SK-N-SH (cell line): ENCODE measurements around the gene DUSP16.

ENCODE experiments used
- CTCF ChIP-seq: fragments of 200-600 bp; sonication (generic); IDR thresholded peaks from 2 replicates; pipeline ENCODE4 v1.6.1; 2017; ENCODE audit warnings: antibody characterized with exemption, mild to moderate bottlenecking, moderate library complexity
- EZH2phosphoT487 ChIP-seq: fragments of 200-600 bp; sonication (generic); IDR thresholded peaks from 2 replicates; pipeline ENCODE4 v1.6.1; 2017; ENCODE audit warnings: low read depth, mixed run types, mild to moderate bottlenecking, antibody characterized with exemption, moderate library complexity, borderline replicate concordance
- IRF3 ChIP-seq: fragments of 150-350 bp; IDR thresholded peaks from 2 replicates; pipeline ENCODE4 v1.6.1; 2016; ENCODE audit warnings: mild to moderate bottlenecking, low read depth, low read length
- JUND ChIP-seq: IDR thresholded peaks from 2 replicates; pipeline ENCODE4 v1.4.0; 2012
- NRF1 ChIP-seq: IDR thresholded peaks from 2 replicates; pipeline ENCODE4 v1.6.1; 2012; ENCODE audit warnings: low read depth, mild to moderate bottlenecking, low read length
- RAD21 ChIP-seq: IDR thresholded peaks from 2 replicates; pipeline ENCODE4 v1.6.1; 2012; ENCODE audit warnings: mild to moderate bottlenecking, low read length
- RCOR1 ChIP-seq: fragments of 150-350 bp; IDR thresholded peaks from 2 replicates; pipeline ENCODE4 v1.6.1; 2017; ENCODE audit warnings: antibody characterized with exemption, low read length
- TCF12 ChIP-seq: IDR thresholded peaks from 2 replicates; pipeline ENCODE4 v1.4.0; 2012

GRCh38 chr12:12550277-12550676 is 12.4 kb downstream of the DUSP16 start:
- no peak for TF ChIP-seq JUND
- TF ChIP-seq CTCF, result no peak
- TF ChIP-seq TCF12, result no peak
- TF ChIP-seq NRF1, result no peak
- no peak for TF ChIP-seq EZH2phosphoT487
- TF ChIP-seq IRF3, result no peak
- TF ChIP-seq RCOR1, result no peak
- no peak for TF ChIP-seq RAD21
